Activated naive CD8-positive, alpha-beta T cell (primary cell): ENCODE data around the gene GRB10.

ENCODE experiments used
- H3K27ac Mint-ChIP-seq: one replicate; pipeline ENCODE4 v1.8.0; 2021; ENCODE audit warnings: mixed read lengths
- H3K27me3 Mint-ChIP-seq: one replicate; pipeline ENCODE4 v1.8.0; 2021; ENCODE audit warnings: mixed read lengths
- H3K36me3 Mint-ChIP-seq: one replicate; pipeline ENCODE4 v1.8.0; 2021; ENCODE audit warnings: mixed read lengths
- H3K4me1 Mint-ChIP-seq: one replicate; pipeline ENCODE4 v1.8.0; 2021; ENCODE audit warnings: low read depth, mixed read lengths
- H3K4me3 Mint-ChIP-seq: one replicate; pipeline ENCODE4 v1.8.0; 2021; ENCODE audit warnings: mild to moderate bottlenecking, mixed read lengths
- H3K9me3 Mint-ChIP-seq: one replicate; pipeline ENCODE4 v1.8.0; 2021; ENCODE audit warnings: low read depth, mixed read lengths

Gene GRB10

DNA sequence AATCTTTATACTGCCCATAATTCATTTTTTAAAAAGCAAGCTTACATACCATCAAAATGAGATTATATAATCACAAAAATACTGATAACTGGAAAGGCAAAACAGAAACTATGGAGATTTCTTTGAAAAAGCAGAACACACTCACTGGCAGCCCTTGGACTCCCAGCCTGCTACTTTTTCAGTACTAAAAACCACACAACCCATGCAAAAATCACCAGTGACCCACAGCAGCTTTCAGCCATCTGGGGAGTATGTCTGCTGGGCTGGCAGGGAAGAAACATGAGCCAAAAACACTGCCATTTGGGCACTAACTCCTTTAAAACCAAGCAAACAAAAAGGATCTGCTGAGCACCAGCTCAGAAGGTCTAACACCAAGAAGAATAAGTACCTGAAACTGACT is 137.5 kb downstream of the GRB10 start:
- Mint-ChIP-seq H3K4me3 (no peak overlapping the region), H3K27ac (no peak overlapping the region), H3K9me3 (no peaks in the 10 kb centered on the region), H3K27me3 (no peaks in the 10 kb centered on the region), H3K4me1 (no peaks in the 10 kb centered on the region), H3K36me3 (no peaks in the 10 kb centered on the region)

DNA sequence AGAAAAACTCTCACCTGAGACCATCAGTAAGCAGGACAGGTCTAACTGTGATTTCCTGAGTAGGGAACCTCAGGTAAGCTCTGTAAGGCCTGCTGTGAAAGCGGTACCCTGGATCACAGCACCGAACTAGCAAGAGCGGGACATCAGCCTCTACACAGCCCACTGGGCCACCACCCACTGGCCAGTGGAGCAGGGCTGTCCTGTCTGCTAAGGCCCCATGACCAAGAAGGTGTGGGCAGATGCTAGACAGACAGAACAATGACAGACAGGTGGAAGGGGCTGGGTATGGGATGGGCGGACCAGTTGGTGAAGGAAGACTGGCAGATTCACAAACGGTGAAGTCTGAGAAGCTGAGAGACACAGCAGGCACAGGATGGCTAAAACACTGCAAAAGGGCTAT is 138.1 kb downstream of the GRB10 start:
- H3K4me1 Mint-ChIP-seq, result no peaks in the 10 kb centered on the region
- no peaks in the 10 kb centered on the region for H3K36me3 Mint-ChIP-seq
- no peaks in the 10 kb centered on the region for H3K9me3 Mint-ChIP-seq
- no peaks in the 10 kb centered on the region for H3K27me3 Mint-ChIP-seq
- no peak overlapping the region for H3K4me3 Mint-ChIP-seq
- no peak overlapping the region for H3K27ac Mint-ChIP-seq

DNA sequence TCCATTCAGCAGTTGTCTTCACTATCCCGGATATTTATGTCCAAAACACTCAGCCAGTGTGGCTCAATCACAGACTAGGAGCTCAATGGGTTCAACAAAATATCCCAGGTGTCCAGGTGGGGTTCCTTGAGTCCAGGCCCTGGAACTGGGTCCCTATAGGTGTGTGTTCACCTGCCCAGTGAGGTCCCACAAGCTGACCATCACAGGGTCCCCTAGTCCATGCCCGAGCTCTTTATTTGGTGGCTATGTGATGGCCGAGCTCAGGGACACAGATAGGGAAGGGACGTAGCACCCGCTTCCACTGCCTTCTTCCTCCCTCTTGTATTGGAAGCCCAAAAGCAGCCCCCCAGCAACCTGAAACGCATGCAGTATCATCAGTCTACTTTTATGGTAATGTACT is 138.6 kb downstream of the GRB10 start:
- Mint-ChIP-seq H3K36me3 (no peaks in the 10 kb centered on the region), H3K27ac (no peak overlapping the region), H3K27me3 (no peaks in the 10 kb centered on the region), H3K9me3 (no peaks in the 10 kb centered on the region), H3K4me1 (no peaks in the 10 kb centered on the region), H3K4me3 (no peak overlapping the region)

DNA sequence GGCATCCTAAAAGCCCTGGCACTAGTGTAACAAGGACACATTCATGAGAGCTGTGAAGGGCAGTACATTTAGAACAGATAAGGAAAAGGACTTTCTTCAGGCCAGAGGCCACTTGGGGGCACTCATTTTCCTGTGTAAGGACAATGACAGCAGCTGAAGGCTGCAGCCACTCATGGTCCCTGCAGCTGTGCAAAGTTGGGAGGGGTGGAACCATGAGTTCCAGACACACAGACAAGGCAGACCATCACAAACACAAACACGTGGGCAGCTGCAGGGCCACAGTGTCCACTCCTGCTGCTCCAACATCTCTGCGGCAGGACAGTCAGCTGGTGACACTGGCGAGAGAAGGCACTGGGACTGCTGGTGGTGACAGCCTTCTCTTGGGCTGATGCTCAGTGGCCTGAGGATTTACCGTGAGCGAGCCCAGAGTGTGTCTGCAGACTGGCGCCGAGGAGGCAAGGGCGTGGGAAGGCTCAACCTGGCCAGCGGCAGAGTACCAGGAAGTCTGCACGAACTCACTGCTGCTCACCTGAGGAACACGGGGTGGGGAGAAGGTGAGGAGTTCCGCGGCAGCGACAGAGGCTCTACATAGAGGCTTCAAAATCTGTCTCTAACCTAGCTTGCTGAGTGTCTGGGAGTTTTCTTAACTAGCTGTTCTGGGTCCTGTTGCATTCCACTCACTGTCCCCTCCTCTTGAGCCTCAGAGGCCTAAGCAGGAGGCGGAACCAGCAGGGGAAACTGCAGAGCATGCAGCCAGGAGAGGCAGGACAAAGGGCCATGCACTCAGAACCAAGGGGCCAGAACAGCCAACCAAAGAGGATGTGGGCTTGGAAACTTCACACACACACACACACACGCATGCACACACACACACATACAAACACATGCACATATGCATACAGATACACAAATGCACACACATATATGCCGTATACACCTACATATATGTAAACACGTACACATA is 141.0 kb downstream of the GRB10 start:
- H3K27me3 Mint-ChIP-seq, result no peaks in the 10 kb centered on the region
- no peaks in the 10 kb centered on the region for H3K9me3 Mint-ChIP-seq
- no peak overlapping the region for H3K27ac Mint-ChIP-seq

DNA sequence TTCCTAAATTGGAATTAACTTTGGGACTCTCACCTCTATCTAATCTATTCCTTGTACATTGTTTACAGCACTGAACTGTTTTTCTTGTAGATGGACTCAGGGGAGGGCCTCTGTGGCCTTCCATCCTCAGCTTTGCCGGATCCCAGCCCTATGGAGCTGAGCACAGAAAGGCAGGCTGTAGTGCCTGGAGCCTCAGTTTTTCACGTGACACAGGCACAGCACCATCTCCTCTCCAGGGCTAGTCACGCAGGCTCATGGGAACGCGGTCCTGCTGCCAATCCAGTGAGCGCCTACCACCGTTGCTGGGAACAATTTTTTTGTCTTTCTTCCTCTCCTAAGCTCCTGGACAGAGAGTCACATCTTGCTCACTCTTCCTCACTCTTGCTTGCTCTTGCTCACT is 141.9 kb downstream of the GRB10 start:
- no peak overlapping the region for H3K4me3 Mint-ChIP-seq
- H3K27me3 Mint-ChIP-seq, result no peaks in the 10 kb centered on the region
- H3K36me3 Mint-ChIP-seq, result peaks cover 3% of the 10 kb centered on the region
- no peaks in the 10 kb centered on the region for H3K4me1 Mint-ChIP-seq
- H3K27ac Mint-ChIP-seq, result no peak overlapping the region
- no peaks in the 10 kb centered on the region for H3K9me3 Mint-ChIP-seq

More for the DNA sequence above, 141.0 kb downstream of the GRB10 start:
- Mint-ChIP-seq H3K36me3 (peaks cover 3% of the 10 kb centered on the region), H3K4me3 (no peak overlapping the region), H3K4me1 (no peaks in the 10 kb centered on the region)

DNA sequence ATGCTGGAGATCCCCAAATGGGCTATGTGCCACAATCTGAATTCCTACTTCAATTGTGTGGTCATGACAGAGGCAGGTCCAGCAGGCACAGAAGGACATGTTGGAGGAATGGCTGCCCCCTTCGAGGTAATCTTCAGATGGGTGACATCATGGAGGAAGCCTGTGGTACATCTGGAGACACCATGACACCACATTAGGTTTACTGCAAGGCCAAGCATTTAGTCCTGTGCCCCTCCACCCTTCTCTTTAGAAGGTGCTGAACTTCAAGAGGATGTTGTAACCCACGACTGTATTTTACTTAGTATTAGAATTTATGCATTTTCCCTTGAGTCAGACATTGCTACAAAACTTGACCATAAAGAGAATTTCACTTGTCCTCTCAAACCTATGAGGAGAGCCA is 142.4 kb downstream of the GRB10 start:
- Mint-ChIP-seq H3K36me3 (peaks cover 6% of the 10 kb centered on the region), H3K9me3 (no peaks in the 10 kb centered on the region), H3K4me1 (no peaks in the 10 kb centered on the region), H3K27me3 (peaks cover 2% of the 10 kb centered on the region), H3K4me3 (no peak overlapping the region), H3K27ac (no peak overlapping the region)

DNA sequence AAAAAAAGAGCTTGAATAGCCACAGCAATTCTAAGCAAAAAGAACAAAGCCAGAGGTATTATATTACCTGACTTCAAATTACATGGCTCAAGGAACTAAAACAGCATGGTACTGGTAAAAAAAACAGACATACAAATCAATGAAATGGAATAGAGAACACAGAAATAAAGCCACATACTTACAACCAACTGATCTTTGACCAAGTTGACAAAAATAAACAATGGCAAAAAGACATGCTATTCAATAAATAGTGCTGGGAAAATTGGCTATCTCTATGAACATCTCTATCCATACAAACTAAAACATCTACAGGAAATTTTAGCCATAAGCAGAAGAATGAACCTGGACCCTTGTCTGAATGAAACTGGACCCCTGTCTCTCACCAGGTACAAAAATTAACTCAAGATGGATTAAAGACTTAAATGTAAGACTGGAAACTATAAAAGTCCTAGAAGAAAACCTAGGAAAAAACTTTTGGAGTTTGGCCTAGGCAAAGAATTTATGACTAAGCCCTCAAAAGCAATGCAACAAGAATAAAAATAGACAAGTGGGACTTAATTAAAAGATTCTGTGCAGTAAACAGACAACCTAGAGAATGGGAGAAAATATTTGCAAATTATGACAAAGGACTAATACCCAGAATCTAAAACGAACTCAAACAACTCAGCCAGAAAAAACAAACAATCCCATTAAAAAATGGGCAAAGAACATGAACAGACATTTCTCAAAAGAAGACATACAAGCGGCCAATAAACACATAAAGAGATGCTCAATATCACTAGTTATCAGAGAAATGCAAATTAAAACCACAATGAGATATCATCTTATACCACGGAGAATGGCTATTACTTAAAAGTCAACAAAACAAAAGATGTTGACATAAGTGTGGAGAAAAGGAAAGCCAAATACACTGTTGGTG is 144.7 kb downstream of the GRB10 start:
- Mint-ChIP-seq H3K4me3 (no peak overlapping the region), H3K27ac (no peak overlapping the region), H3K36me3 (peaks cover 6% of the 10 kb centered on the region), H3K9me3 (no peaks in the 10 kb centered on the region), H3K4me1 (peaks cover 1% of the 10 kb centered on the region), H3K27me3 (peaks cover 7% of the 10 kb centered on the region)

DNA sequence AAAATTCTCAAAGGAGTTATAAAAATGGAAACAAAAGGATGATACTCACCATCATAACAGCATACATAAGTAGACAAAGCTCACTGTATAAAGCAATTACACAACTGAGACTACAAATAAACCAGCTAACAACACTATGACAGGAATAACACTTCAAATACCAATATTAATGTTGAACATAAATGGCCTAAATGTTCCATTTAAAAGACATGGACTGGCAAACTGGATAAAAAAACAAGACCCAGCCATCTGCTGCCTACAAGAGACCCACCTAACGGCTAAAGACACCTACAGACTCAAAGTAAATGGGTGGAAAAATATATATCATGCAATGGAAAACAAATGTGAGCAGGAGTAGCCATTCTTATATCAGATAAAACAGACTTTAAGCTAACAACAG is 148.3 kb downstream of the GRB10 start:
- no peak overlapping the region for H3K27ac Mint-ChIP-seq
- no peaks in the 10 kb centered on the region for H3K9me3 Mint-ChIP-seq
- H3K4me3 Mint-ChIP-seq, result no peak overlapping the region
- H3K27me3 Mint-ChIP-seq, result peaks cover 8% of the 10 kb centered on the region
- H3K4me1 Mint-ChIP-seq, result peaks cover 2% of the 10 kb centered on the region
- H3K36me3 Mint-ChIP-seq, result peaks cover 6% of the 10 kb centered on the region

DNA sequence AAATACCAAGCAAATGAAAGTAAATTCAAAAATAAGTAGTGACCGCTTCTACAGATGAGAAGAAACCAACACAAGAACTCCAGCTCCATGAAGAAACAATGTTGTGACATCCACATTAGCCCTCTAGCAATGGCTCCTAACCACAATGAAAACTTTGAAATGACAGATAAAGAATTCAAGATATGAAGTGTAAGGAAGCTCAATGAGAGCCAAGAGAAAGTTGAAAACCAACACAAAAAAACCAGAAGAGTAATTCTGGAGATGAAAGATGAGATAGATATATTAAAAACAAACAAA is 149.3 kb downstream of the GRB10 start:
- H3K4me1 Mint-ChIP-seq, result peaks cover 2% of the 10 kb centered on the region
- peaks cover 6% of the 10 kb centered on the region for H3K36me3 Mint-ChIP-seq
- H3K27me3 Mint-ChIP-seq, result peaks cover 8% of the 10 kb centered on the region
- H3K4me3 Mint-ChIP-seq, result no peak overlapping the region
- no peaks in the 10 kb centered on the region for H3K9me3 Mint-ChIP-seq
- H3K27ac Mint-ChIP-seq, result no peak overlapping the region

DNA sequence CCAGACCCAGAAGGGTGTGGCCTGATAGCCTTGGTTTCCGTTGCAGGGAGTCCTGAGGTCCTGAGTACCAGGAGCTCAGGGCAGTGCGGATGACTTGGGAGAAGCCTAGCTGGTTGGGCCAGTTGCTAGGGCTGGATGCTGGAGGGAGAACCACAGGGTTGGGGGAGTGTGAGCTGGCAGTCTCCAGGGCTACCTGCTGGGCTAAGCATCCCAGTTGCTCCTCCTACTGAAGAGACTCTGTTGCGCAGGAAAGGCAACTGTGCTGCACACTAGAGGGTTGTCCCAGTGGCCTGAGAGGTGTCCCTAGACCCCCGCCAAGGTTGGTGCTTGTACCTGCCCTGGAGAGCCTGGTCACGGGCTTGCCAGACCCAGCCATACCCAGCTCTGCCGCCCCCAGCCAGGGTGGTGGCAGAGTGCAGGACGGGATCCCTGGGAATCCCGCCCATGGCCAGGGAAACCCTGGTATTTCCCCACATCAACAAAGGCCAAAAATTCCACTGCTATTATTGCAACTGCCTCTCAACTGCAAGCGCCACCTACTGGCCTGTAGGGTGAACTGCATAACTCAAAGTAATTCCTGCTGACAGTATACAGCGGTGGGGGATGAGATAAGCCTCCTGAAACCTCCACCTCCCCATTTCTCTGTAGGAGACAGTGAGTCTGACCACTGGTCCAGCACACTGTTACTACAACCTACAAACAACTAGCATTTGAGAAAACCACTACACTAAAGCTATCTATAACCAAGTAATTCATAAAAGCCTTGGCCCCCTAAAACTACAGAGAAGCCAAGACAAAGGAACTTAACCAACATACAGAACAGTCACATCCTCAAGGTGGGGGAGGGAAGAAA is 149.9 kb downstream of the GRB10 start:
- H3K27ac Mint-ChIP-seq, result no peak overlapping the region

DNA sequence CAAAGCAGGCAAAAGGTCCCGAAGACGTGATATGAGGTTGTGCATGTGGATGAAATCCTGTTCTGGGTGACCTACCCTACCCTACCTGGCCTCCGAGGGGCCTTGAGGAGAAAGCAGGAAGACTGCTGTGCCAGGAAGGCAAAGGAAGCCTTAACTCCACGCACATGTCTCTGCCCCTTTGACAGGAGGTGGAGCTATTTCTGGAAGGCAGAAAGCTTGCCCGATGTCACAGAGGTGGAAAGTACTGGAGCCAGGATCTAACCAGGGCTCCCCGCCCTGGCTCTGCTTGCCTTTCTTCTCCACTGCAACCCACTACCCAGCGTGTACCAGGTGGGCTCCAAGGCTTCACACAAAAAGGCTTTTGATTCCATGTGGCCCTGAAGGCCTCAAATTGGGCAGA is 151.1 kb downstream of the GRB10 start:
- Mint-ChIP-seq H3K4me3 (no peak overlapping the region), H3K36me3 (peaks cover 3% of the 10 kb centered on the region), H3K27ac (no peak overlapping the region), H3K9me3 (no peaks in the 10 kb centered on the region), H3K4me1 (peaks cover 2% of the 10 kb centered on the region), H3K27me3 (peaks cover 8% of the 10 kb centered on the region)

More for the DNA sequence above, 149.9 kb downstream of the GRB10 start:
- H3K4me3 Mint-ChIP-seq, result no peak overlapping the region
- H3K9me3 Mint-ChIP-seq, result no peaks in the 10 kb centered on the region
- H3K4me1 Mint-ChIP-seq, result peaks cover 2% of the 10 kb centered on the region
- H3K36me3 Mint-ChIP-seq, result peaks cover 6% of the 10 kb centered on the region
- H3K27me3 Mint-ChIP-seq, result peaks cover 8% of the 10 kb centered on the region

DNA sequence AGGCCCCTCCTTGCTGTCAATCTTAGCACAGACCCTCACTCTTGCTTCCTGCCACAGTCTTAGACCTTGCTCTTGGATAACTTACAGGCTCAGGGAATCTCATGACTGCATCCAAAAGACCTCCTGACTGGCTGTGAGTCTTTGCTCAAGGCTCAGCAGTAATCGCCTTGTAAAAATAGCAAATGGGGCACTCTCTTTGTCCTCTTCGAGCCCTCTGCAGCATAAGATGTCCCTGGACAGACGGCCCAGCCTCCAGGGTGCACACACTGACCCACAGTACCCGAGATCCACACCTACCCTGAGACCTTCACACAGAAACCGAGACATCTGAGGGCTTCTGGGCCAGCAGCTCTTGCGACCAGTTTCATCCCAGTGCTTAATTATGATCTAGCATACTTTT is 151.6 kb downstream of the GRB10 start:
- Mint-ChIP-seq H3K4me3 (no peak overlapping the region), H3K36me3 (peaks cover 3% of the 10 kb centered on the region), H3K4me1 (peaks cover 2% of the 10 kb centered on the region), H3K27ac (no peak overlapping the region), H3K27me3 (peaks cover 8% of the 10 kb centered on the region), H3K9me3 (no peaks in the 10 kb centered on the region)

DNA sequence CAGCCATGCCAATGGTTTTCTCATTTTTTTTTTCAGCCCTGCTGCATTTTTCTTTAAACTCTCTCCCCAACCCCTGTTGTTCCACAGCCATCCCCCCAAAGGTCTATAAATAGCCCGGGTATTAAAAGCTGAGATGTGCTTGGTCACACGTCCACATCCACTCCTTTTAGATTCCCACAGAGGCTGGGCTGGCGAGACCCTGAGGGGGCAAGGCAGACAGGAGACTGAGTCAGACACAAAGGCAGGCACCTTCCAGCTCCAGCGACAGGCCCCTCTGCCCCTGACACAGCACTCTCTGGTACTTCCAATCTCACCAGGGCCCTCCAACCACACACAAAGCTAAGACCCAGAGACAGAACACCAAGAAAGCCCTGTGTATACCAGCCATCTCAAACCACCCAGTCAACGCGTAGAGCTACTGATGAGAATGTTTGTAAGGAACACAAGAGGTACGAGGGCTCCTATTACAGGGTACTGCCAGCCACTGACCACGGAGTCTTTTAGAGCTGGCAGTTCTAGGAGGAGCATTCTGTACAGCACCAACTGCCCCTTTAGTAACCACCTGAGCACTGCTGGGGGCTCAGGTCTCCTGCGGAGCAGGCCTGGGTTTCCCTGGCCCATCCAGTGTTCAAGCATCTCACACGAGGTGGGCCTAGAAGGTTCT is 153.3 kb downstream of the GRB10 start:
- Mint-ChIP-seq H3K4me3 (no peak overlapping the region), H3K27ac (no peak overlapping the region), H3K4me1 (peaks cover 2% of the 10 kb centered on the region), H3K27me3 (peaks cover 5% of the 10 kb centered on the region), H3K9me3 (no peaks in the 10 kb centered on the region), H3K36me3 (no peaks in the 10 kb centered on the region)

DNA sequence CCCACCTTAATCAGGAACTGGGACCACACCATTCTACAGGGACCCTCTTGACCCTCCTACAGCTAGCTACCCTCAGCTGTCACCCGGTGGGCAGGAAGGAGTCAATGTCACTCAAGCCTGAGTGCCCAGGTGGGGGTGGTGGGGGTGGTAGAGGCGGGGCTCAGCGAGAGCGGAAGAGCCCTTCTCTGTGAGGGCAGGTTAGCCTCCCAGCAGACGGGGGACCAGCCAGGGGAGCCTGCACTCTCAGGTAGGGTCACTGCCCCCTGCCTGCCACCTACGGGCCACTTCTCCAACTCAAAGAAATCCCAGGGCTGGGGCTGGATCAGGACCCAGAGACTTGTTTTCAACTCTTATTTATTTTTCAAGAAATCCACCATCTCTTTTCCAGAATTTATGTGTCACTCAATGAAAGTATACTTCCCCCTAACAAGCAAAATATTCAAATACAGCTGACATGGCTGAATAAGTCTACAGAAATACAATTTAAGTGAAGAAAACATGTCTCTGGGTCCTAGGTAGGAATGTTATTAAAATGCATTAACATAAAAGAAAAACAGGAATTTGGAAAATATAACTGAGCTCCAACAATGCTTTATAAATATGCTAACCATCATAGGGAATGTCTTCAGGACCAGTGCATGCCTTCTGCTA is 154.1 kb downstream of the GRB10 start:
- Mint-ChIP-seq H3K9me3 (no peaks in the 10 kb centered on the region), H3K27me3 (peaks cover 5% of the 10 kb centered on the region), H3K4me1 (peaks cover 2% of the 10 kb centered on the region), H3K36me3 (no peaks in the 10 kb centered on the region), H3K4me3 (no peak overlapping the region), H3K27ac (no peak overlapping the region)
